Glutamatergic neuron (in vitro differentiated cells): ENCODE data around the gene PTK6. TPM values are rescaled to one million over a fixed set of nuclear protein-coding genes. Genes with fewer than 3 reads are reported as not detected.

Source experiments
- DNase-seq: peaks from one replicate; pipeline ENCODE4 v3.0.0; 2022
- H3K27ac Mint-ChIP-seq: one replicate; pipeline ENCODE4 v1.8.0; 2020; ENCODE audit warnings: mild to moderate bottlenecking, mixed read lengths, inconsistent platforms; ENCODE audit not compliant: unreplicated experiment
- H3K27me3 Mint-ChIP-seq: one replicate; pipeline ENCODE4 v1.8.0; 2020; ENCODE audit warnings: mild to moderate bottlenecking, moderate library complexity, mixed read lengths, inconsistent platforms; ENCODE audit not compliant: unreplicated experiment
- H3K36me3 Mint-ChIP-seq: one replicate; pipeline ENCODE4 v1.8.0; 2020; ENCODE audit warnings: mild to moderate bottlenecking, mixed read lengths, inconsistent platforms; ENCODE audit not compliant: unreplicated experiment
- H3K4me1 Mint-ChIP-seq: one replicate; pipeline ENCODE4 v1.8.0; 2020; ENCODE audit warnings: mild to moderate bottlenecking, low read depth, mixed read lengths, inconsistent platforms; ENCODE audit not compliant: unreplicated experiment
- H3K4me3 Mint-ChIP-seq: one replicate; pipeline ENCODE4 v1.8.0; 2020; ENCODE audit warnings: mild to moderate bottlenecking, mixed read lengths, inconsistent platforms; ENCODE audit not compliant: unreplicated experiment
- H3K9me3 Mint-ChIP-seq: one replicate; pipeline ENCODE4 v1.8.0; 2020; ENCODE audit warnings: mild to moderate bottlenecking, moderate library complexity, mixed read lengths, inconsistent platforms; ENCODE audit not compliant: unreplicated experiment
- CTCF ChIP-seq: fragments of 200-600 bp; sonication (generic); IDR thresholded peaks from one replicate; pipeline ENCODE4 v1.5.0; 2021; ENCODE audit not compliant: partially characterized antibody, unreplicated experiment
- long read RNA-seq: library from polyadenylated mRNA; unstranded; transcript quantifications from one replicate; pipeline ENCODE4 v2.0.0, GENCODE V29; 2020; ENCODE audit not compliant: unreplicated experiment
- total RNA-seq: library from RNA; stranded (reverse); fragmentation: NEBNext Ultra II Directional; extraction: Animal tissue kit (Norgen Biotek cat#: 25700); gene quantifications from one replicate; pipeline ENCODE4 v1.2.1, GENCODE V29; 2021; ENCODE audit not compliant: unreplicated experiment

PTK6 gene
- 0.17 TPM for total RNA-seq
- long read RNA-seq: 0 reads

GRCh38 chr20:63536997-63537524 is at the start of gene PTK6:
TSS of gene PTK6 (minus strand) at chr20:63537376. CDS start at chr20:63537314, 62 bp downstream.
- Mint-ChIP-seq H3K36me3 (no peaks in the 10 kb centered on the region), H3K4me1 (peaks cover 5% of the 10 kb centered on the region)

GRCh38 chr20:63586797-63587196 is 49.6 kb upstream of the PTK6 start:
- H3K4me1 Mint-ChIP-seq: peaks cover 5% of the 10 kb centered on the region
- no peaks in the 10 kb centered on the region for H3K36me3 Mint-ChIP-seq
- DNase-seq: no peak
- no peak overlapping the region for H3K4me3 Mint-ChIP-seq
- peaks cover 2% of the 10 kb centered on the region for H3K27me3 Mint-ChIP-seq
- TF ChIP-seq CTCF: no peak
- peaks cover 2% of the 10 kb centered on the region for H3K9me3 Mint-ChIP-seq
- no peak overlapping the region for H3K27ac Mint-ChIP-seq

More at GRCh38 chr20:63536997-63537524, at the start of gene PTK6:
- no peak for TF ChIP-seq CTCF
- Mint-ChIP-seq H3K27me3 (peaks cover 4% of the 10 kb centered on the region), H3K9me3 (peaks cover 3% of the 10 kb centered on the region), H3K27ac (peak within 1 kb of the TSS; percentile 72), H3K4me3 (no peak within 1 kb of the TSS)
- DNase-seq: peak; percentile 14

- Mint-ChIP-seq H3K27ac (no peak overlapping the region), H3K36me3 (no peaks in the 10 kb centered on the region), H3K27me3 (peaks cover 2% of the 10 kb centered on the region), H3K4me1 (peaks cover 8% of the 10 kb centered on the region), H3K4me3 (no peak overlapping the region), H3K9me3 (peaks cover 2% of the 10 kb centered on the region)
- TF ChIP-seq CTCF: no peak
- DNase-seq: no peak
Measured at GRCh38 chr20:63585616-63586565, 48.7 kb upstream of the PTK6 start.

GRCh38 chr20:63582382-63583063 is 45.3 kb upstream of the PTK6 start:
- peaks cover 2% of the 10 kb centered on the region for H3K27me3 Mint-ChIP-seq
- H3K36me3 Mint-ChIP-seq: no peaks in the 10 kb centered on the region
- no peak overlapping the region for H3K4me3 Mint-ChIP-seq
- TF ChIP-seq CTCF: no peak
- peaks cover 6% of the 10 kb centered on the region for H3K9me3 Mint-ChIP-seq
- no peak overlapping the region for H3K27ac Mint-ChIP-seq
- H3K4me1 Mint-ChIP-seq: peaks cover 5% of the 10 kb centered on the region
- DNase-seq: no peak
